Parathyroid adenoma (tissue), 2 donors: ENCODE results near the gene MLPH.
"Not testable (repeated sequence)": the region's sequence is repeated elsewhere in the genome, so short reads cannot be mapped to it uniquely, and the experiment has no call there.

Experiments
- H2AFZ ChIP-seq: fragments of 300-600 bp; sonication (generic); one replicate; pipeline ENCODE4 v1.7.0; 2017; ENCODE audit warnings: antibody characterized with exemption, mild to moderate bottlenecking
- H3K27ac ChIP-seq: fragments of 300-600 bp; sonication (generic); one replicate; pipeline ENCODE4 v1.7.0; 2017
- H3K27me3 ChIP-seq: fragments of 300-600 bp; sonication (generic); one replicate; pipeline ENCODE4 v1.7.0; 2017; ENCODE audit warnings: low read length; ENCODE audit not compliant: control insufficient read depth, insufficient read depth
- H3K36me3 ChIP-seq: fragments of 300-600 bp; sonication (generic); one replicate; pipeline ENCODE4 v1.7.0; 2017; ENCODE audit warnings: low read length; ENCODE audit not compliant: control insufficient read depth, insufficient read depth
- H3K4me1 ChIP-seq: fragments of 300-600 bp; sonication (generic); one replicate; pipeline ENCODE4 v1.7.0; 2017; ENCODE audit warnings: control low read depth
- H3K4me2 ChIP-seq: fragments of 300-600 bp; sonication (generic); one replicate; pipeline ENCODE4 v1.7.0; 2017; ENCODE audit warnings: low read length
- H3K4me3 ChIP-seq: fragments of 300-600 bp; sonication (generic); one replicate; pipeline ENCODE4 v1.7.0; 2017; ENCODE audit warnings: low read depth, low read length
- H3K79me2 ChIP-seq: fragments of 300-600 bp; sonication (generic); one replicate; pipeline ENCODE4 v1.7.0; 2017; ENCODE audit warnings: control low read depth
- H3K9ac ChIP-seq: fragments of 300-600 bp; sonication (generic); one replicate; pipeline ENCODE4 v1.7.0; 2017; ENCODE audit warnings: mild to moderate bottlenecking
- H3K9me3 ChIP-seq: fragments of 300-600 bp; sonication (generic); one replicate; pipeline ENCODE4 v1.7.0; 2017; ENCODE audit warnings: low read length; ENCODE audit not compliant: control insufficient read depth
- TF ChIP-seq, protein P1 (sequence below): fragments of 300-600 bp; sonication (generic); IDR thresholded peaks from one replicate; pipeline ENCODE4 v1.7.0; 2017; ENCODE audit warnings: antibody characterized with exemption, mild to moderate bottlenecking
- donor health status: primary hyperparathyroidism.

MLPH gene

DNA sequence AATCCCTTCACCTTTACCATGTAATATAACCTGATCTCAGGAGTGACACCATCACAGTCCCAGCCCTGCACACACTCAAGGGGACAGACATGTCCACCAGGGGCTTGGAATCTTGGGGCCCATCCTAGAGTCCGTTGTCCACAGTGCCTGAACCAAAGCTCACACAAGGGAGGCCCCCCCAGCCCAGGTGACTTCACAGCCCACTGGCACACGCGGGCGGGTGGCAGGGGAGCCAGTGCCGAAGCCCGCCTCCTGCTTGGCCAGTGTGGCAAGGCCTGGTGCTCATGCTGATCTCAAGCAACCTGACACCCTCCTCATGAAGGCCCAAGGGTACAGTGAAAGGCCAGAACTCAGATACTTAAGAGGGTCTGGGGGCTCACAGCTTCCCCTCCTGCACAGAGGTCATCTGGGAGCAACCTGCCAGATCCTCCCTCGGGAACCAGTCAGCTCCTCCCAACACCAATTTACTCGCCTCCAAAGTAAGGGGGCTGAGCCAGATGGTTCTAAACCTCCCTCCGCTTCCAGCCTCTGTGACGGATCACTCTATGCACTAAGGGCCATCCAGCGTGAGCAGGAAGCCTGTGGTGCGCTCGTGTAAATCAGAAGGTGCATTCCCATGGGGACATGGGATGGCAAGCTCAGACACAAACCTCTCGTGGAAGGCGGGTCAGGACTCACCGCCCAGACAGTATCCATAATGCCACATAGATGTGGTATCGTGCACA is 106.7 kb downstream of the MLPH start:
- no peaks in the 10 kb centered on the region for H3K79me2 ChIP-seq
- H3K9ac ChIP-seq = no peak overlapping the region
- H3K4me2 ChIP-seq = no peak overlapping the region
- no peak overlapping the region for H3K4me3 ChIP-seq
- no peak overlapping the region for H2AFZ ChIP-seq
- peaks cover 28% of the 10 kb centered on the region for H3K4me1 ChIP-seq
- TF ChIP-seq, protein P1, sequence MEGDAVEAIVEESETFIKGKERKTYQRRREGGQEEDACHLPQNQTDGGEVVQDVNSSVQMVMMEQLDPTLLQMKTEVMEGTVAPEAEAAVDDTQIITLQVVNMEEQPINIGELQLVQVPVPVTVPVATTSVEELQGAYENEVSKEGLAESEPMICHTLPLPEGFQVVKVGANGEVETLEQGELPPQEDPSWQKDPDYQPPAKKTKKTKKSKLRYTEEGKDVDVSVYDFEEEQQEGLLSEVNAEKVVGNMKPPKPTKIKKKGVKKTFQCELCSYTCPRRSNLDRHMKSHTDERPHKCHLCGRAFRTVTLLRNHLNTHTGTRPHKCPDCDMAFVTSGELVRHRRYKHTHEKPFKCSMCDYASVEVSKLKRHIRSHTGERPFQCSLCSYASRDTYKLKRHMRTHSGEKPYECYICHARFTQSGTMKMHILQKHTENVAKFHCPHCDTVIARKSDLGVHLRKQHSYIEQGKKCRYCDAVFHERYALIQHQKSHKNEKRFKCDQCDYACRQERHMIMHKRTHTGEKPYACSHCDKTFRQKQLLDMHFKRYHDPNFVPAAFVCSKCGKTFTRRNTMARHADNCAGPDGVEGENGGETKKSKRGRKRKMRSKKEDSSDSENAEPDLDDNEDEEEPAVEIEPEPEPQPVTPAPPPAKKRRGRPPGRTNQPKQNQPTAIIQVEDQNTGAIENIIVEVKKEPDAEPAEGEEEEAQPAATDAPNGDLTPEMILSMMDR = no peak
- no peaks in the 10 kb centered on the region for H3K27me3 ChIP-seq
- no peaks in the 10 kb centered on the region for H3K9me3 ChIP-seq
- H3K36me3 ChIP-seq = no peaks in the 10 kb centered on the region
- peak overlapping the region; percentile 76 for H3K27ac ChIP-seq

DNA sequence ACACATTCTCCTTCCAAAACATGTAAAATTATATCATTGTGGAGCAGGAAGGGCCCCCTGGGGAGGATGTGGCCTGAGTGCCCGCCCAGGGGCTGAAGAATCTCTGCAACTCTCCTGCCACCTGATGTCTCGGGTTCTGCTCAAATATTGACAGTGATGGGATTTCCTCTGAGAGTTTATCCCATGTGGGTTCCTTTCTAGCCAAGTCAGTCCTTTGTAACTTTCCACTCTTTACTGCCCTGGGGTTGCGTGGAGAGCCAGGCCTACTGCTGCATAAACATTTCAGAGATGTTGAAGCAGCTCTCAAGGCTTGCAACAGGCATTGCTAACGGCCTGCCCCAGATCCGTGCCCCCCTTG is 107.4 kb downstream of the MLPH start:
- peak overlapping the region; percentile 82 for H2AFZ ChIP-seq
- peak overlapping the region; percentile 76 for H3K27ac ChIP-seq
- TF ChIP-seq, protein P1 = no peak
- H3K27me3 ChIP-seq = no peaks in the 10 kb centered on the region
- no peaks in the 10 kb centered on the region for H3K79me2 ChIP-seq
- H3K4me1 ChIP-seq = peaks cover 28% of the 10 kb centered on the region
- H3K36me3 ChIP-seq = no peaks in the 10 kb centered on the region
- no peak overlapping the region for H3K9ac ChIP-seq
- no peaks in the 10 kb centered on the region for H3K9me3 ChIP-seq
- peak overlapping the region; percentile 57 for H3K4me2 ChIP-seq
- H3K4me3 ChIP-seq = no peak overlapping the region

DNA sequence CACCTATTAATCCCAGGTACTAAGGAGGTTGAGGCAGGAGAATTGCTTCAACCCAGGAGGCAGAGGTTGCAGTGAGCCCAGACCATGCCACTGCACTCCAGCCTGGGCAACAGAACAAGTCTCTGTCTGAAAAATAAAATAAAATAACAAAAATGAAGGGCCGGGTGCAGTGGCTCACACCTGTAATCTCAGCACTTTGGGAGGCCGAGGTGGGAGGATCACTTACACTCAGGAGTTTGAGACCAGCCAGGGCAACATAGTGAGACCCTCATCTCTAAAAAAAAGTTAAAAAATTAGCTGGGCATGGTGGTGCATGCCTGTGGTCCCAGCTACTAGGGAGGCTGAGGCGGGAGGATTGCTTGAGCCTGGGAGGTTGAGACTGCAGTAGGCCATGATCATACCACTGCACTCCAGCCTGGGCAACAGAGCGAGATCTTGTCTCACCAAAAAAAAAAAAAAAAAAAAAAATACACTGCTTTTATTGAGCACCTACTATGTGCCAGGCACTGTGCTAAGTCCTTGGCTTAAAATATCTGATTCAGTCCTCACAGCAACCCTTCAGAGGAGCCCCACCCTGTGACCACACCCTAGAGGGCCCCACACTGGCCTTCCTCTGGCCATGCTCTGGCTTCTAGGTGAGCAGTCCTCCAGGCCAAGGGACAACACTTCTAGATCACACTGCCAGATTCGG is 108.9 kb downstream of the MLPH start:
- not testable (repeated sequence) for H3K9ac ChIP-seq, H3K79me2 ChIP-seq, H3K4me3 ChIP-seq, H2AFZ ChIP-seq, H3K4me2 ChIP-seq, H3K36me3 ChIP-seq, H3K9me3 ChIP-seq, H3K27me3 ChIP-seq
- Histone ChIP-seq H3K27ac (peak overlapping the region; percentile 76), H3K4me1 (peaks cover 37% of the 10 kb centered on the region)

DNA sequence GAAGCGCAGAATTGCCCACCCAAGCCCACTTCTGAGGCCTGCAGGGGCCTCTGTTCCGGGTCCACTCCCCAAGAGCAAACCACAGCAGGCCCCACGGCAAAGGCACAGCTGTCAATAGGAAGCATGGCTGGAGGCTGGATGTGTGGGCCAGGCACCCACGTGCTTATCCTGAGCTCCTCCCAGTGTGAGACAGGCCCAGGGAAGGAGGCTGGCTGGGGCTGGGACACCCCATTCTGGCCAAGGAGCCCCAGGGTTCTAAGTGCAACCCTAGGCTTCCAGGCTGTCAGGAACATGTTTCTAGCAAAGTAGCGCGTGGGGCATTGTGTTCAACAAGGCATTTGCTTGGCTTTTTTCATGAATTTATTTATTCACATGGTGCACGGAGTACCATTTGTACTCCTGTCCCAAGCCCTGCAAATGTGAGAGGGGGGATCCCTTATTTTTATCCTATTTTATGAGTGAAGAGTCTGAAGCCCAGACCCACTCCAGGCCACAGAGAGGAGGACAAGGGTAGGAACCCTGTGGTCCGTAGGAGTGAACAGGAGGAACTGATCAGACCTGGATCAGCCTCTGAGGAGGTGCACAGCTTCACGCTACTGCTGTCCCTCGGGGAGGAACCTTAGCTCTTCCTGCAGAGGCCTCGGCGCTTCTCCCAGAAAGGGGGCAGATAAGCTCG is 109.6 kb downstream of the MLPH start:
- TF ChIP-seq, protein P1 = no peak
- no peak overlapping the region for H3K4me3 ChIP-seq
- H3K9me3 ChIP-seq = no peaks in the 10 kb centered on the region
- H2AFZ ChIP-seq = no peak overlapping the region
- H3K4me1 ChIP-seq = peaks cover 30% of the 10 kb centered on the region
- no peak overlapping the region for H3K27ac ChIP-seq
- H3K4me2 ChIP-seq = no peak overlapping the region
- no peak overlapping the region for H3K9ac ChIP-seq
- no peaks in the 10 kb centered on the region for H3K79me2 ChIP-seq
- no peaks in the 10 kb centered on the region for H3K27me3 ChIP-seq
- H3K36me3 ChIP-seq = no peaks in the 10 kb centered on the region
